ENCODE data around the gene CT55.
A peak's percentile ranks its signal among the peaks of the same experiment; 100 is the strongest.
"Not testable (repeated sequence)": the region's sequence is repeated elsewhere in the genome, so short reads cannot be mapped to it uniquely, and the experiment has no call there.

Gene CT55

GRCh38 chrX:135191838-135192237 is 20.6 kb upstream of the CT55 start:
- no peak overlapping the region for H3K27ac ChIP-seq
- no peak for TF ChIP-seq CTCF (conservative IDR thresholded peaks at IDR 0.05; ENCODE audit: low read depth)
- ChIA-PET CTCF (no interaction called here), POLR2A (ENCODE audit: low non-redundant PET) (no interaction called here)
- DNase-seq (ENCODE audit: low spot score) = no peak

GRCh38 chrX:135185795-135186443 is 14.7 kb upstream of the CT55 start:
- H3K27ac ChIP-seq = no peak overlapping the region
- TF ChIP-seq CTCF (conservative IDR thresholded peaks at IDR 0.05; ENCODE audit: low read depth) = 0 out of 2 replicates have a peak, but pooled peaks have one; percentile 10
- DNase-seq (ENCODE audit: low spot score) = peak; percentile 37
- POLR2A ChIA-PET (ENCODE audit: low non-redundant PET) = no interaction called here
- CTCF ChIA-PET = interaction anchor here (0.5 to 1.1 kb wide), 4 partner anchors 73 to 755 kb away, joined by 3 to 4 read pairs (median 3); no protein-coding TSS in a partner anchor

- no peak for TF ChIP-seq CTCF (conservative IDR thresholded peaks at IDR 0.05; ENCODE audit: low read depth)
- ChIA-PET POLR2A (ENCODE audit: low non-redundant PET) (no interaction called here), CTCF (no interaction called here)
- H3K27ac ChIP-seq = no peak overlapping the region
- DNase-seq (ENCODE audit: low spot score) = no peak
Measured at GRCh38 chrX:135178636-135179035, 7.4 kb upstream of the CT55 start.

- no peak overlapping the region for H3K27ac ChIP-seq
- no peak for TF ChIP-seq CTCF (conservative IDR thresholded peaks at IDR 0.05; ENCODE audit: low read depth)
- ChIA-PET CTCF (no interaction called here), POLR2A (ENCODE audit: low non-redundant PET) (no interaction called here)
- no peak for DNase-seq (ENCODE audit: low spot score)
Measured at GRCh38 chrX:135170468-135170867, 730 bp downstream of the CT55 start.

- DNase-seq (ENCODE audit: low spot score); POLR2A ChIA-PET (ENCODE audit: low non-redundant PET); CTCF ChIA-PET; H3K27ac ChIP-seq: not testable (repeated sequence)
Measured at GRCh38 chrX:135169534-135169933, 1.7 kb downstream of the CT55 start.

- no peak overlapping the region for H3K27ac ChIP-seq
- POLR2A ChIA-PET (ENCODE audit: low non-redundant PET) = no interaction called here
- no peak for TF ChIP-seq CTCF (conservative IDR thresholded peaks at IDR 0.05; ENCODE audit: low read depth)
- CTCF ChIA-PET = interaction anchor here (0.6 kb wide), 1 partner anchor 220 kb away, joined by 3 read pairs; no protein-coding TSS in a partner anchor
- DNase-seq (ENCODE audit: low spot score) = no peak
Measured at GRCh38 chrX:135168486-135168885, 2.7 kb downstream of the CT55 start.

GRCh38 chrX:135154688-135155087 is 16.5 kb downstream of the CT55 start:
- DNase-seq (ENCODE audit: low spot score); H3K27ac ChIP-seq; CTCF ChIA-PET; POLR2A ChIA-PET (ENCODE audit: low non-redundant PET): not testable (repeated sequence)

GRCh38 chrX:135126145-135126544 is 45.1 kb downstream of the CT55 start:
- DNase-seq (ENCODE audit: low spot score); POLR2A ChIA-PET (ENCODE audit: low non-redundant PET); H3K27ac ChIP-seq; CTCF ChIA-PET: not testable (repeated sequence)

- H3K27ac ChIP-seq; POLR2A ChIA-PET (ENCODE audit: low non-redundant PET); DNase-seq (ENCODE audit: low spot score); CTCF ChIA-PET: not testable (repeated sequence)
Measured at GRCh38 chrX:135120056-135120576, 51.1 kb downstream of the CT55 start, which contains the start of gene ETDB. ETDB (minus strand) TSS chrX:135120526; CDS start chrX:135119261, 1,265 bp downstream.

GRCh38 chrX:135116064-135116463 is 55.1 kb downstream of the CT55 start:
- DNase-seq (ENCODE audit: low spot score); POLR2A ChIA-PET (ENCODE audit: low non-redundant PET); CTCF ChIA-PET; H3K27ac ChIP-seq: not testable (repeated sequence)
